Stimulated activated CD8-positive, alpha-beta memory T cell treated with anti-CD3 and anti-CD28 coated beads, Interleukin-2, amount 100 ng/mL, for 48 hours (primary cell): Measurements from ENCODE around the gene GINS2.

Source experiments
- DNase-seq, 2 donors: peaks; one replicate each; pipeline ENCODE4 v3.0.0-alpha.2; 2020; ENCODE audit warnings: low read depth in 2 of 2

Gene GINS2

GRCh38 chr16:85688586-85689284 lies at the start of gene GINS2:
Gene GINS2, minus strand, starts transcription at chr16:85688954. Its CDS starts 56 bp downstream, at chr16:85688898.
- DNase-seq: peak; percentile 87 to 91

GRCh38 chr16:85736921-85737320 lies 48.2 kb upstream of the GINS2 start:
- DNase-seq: no peak

GRCh38 chr16:85735946-85736345 lies 47.2 kb upstream of the GINS2 start:
- DNase-seq: no peak

GRCh38 chr16:85735225-85735635 lies 46.5 kb upstream of the GINS2 start:
- DNase-seq: no peak

GRCh38 chr16:85734311-85735017 lies 45.7 kb upstream of the GINS2 start:
- DNase-seq: no peak

- no peak for DNase-seq
Measured at GRCh38 chr16:85733839-85734170, 45.1 kb upstream of the GINS2 start.

- DNase-seq: no peak
Measured at GRCh38 chr16:85733155-85733838, 44.5 kb upstream of the GINS2 start.

- DNase-seq: no peak
Measured at GRCh38 chr16:85731179-85731578, 42.4 kb upstream of the GINS2 start.

- no peak for DNase-seq
Measured at GRCh38 chr16:85730186-85730465, 41.4 kb upstream of the GINS2 start.

GRCh38 chr16:85729452-85730185 lies 40.9 kb upstream of the GINS2 start:
- DNase-seq: no peak

GRCh38 chr16:85728879-85729278 lies 40.1 kb upstream of the GINS2 start:
- DNase-seq: no peak

- no peak for DNase-seq
Measured at GRCh38 chr16:85724936-85725335, 36.2 kb upstream of the GINS2 start.

GRCh38 chr16:85724126-85724879 lies 35.5 kb upstream of the GINS2 start:
- no peak for DNase-seq

- no peak for DNase-seq
Measured at GRCh38 chr16:85722128-85722893, 33.6 kb upstream of the GINS2 start.

GRCh38 chr16:85720302-85720637 lies 31.5 kb upstream of the GINS2 start:
- no peak for DNase-seq

- no peak for DNase-seq
Measured at GRCh38 chr16:85719605-85720301, 31.0 kb upstream of the GINS2 start.

- no peak for DNase-seq
Measured at GRCh38 chr16:85718682-85719081, 29.9 kb upstream of the GINS2 start.

GRCh38 chr16:85718153-85718477 lies 29.4 kb upstream of the GINS2 start:
- no peak for DNase-seq

- peak; percentile 37 to 44 for DNase-seq
Measured at GRCh38 chr16:85717393-85718152, 28.8 kb upstream of the GINS2 start.

GRCh38 chr16:85716680-85717038 lies 27.9 kb upstream of the GINS2 start:
- DNase-seq: no peak
